A549 (cell line): ENCODE measurements around the gene OR3A3.
"Not testable (repeated sequence)": the region's sequence is repeated elsewhere in the genome, so short reads cannot be mapped to it uniquely, and the experiment has no call there.

Source experiments
- CTCF ChIP-seq: fragments of >200 bp; sonication (Bioruptor Twin); formaldehyde crosslinking; IDR thresholded peaks from 3 replicates; pipeline ENCODE4 v1.5.1; 2016
- FOSB ChIP-seq: fragments of 250-450 bp; sonication (Bioruptor Pico); IDR thresholded peaks from 2 replicates; pipeline ENCODE4 v1.5.0; 2020; ENCODE audit warnings: mild to moderate bottlenecking, moderate library complexity
- MAZ ChIP-seq: fragments of 150-350 bp; IDR thresholded peaks from 2 replicates; pipeline ENCODE4 v1.6.1; 2014; ENCODE audit warnings: antibody characterized with exemption, low read depth, low read length, borderline replicate concordance
- RAD21 ChIP-seq, 2 experiments: fragments of >200 bp in 1 of 2; sonication (Bioruptor Twin) in 1 of 2; formaldehyde crosslinking in 1 of 2; IDR thresholded peaks in 1 of 2; conservative IDR thresholded peaks in 1 of 2; 2 replicates in 1 of 2; 3 replicates in 1 of 2; pipeline ENCODE4 v1.6.1; 2012 to 2018; ENCODE audit warnings: inconsistent platforms in 1 of 2

- not testable (repeated sequence) for TF ChIP-seq CTCF; RAD21 (conservative IDR thresholded peaks at IDR 0.05 in 1 of 2, IDR thresholded peaks at IDR 0.05 in 1 of 2); FOSB (CRISPR knock-in tag); MAZ
Measured at GRCh38 chr17:3412216-3412615, 1.0 kb downstream of the OR3A3 start.
